Measurements from ENCODE around the gene EPHA6. TPM values are rescaled to one million over a fixed set of nuclear protein-coding genes. Genes with fewer than 3 reads are reported as not detected.

Gene EPHA6
- total and polyA plus RNA-seq, 2 donors (not counting 1 experiment from before 2014, with no cell fraction given), result not detected

GRCh38 chr3:96803870-96804269, 10.5 kb upstream of the EPHA6 start:
- Mint-ChIP-seq H3K4me1 (no peaks in the 10 kb centered on the region), H3K27me3 (no peaks in the 10 kb centered on the region), H3K9me3 (ENCODE audit: insufficient read depth) (no peaks in the 10 kb centered on the region), H3K27ac (no peak overlapping the region), H3K4me3 (no peak overlapping the region)
- Histone ChIP-seq H3K4me3 (ENCODE audit: control extremely low read depth in 1 of 5, extremely low read depth in 1 of 5, insufficient read depth in 1 of 5, low read depth in 2 of 5, low read length in 4 of 5) (no peak overlapping the region), H3K9me3 (ENCODE audit: control extremely low read depth in 1 of 3, control insufficient read depth in 2 of 3, insufficient read depth in 1 of 3, low read length in 2 of 3) (peaks cover 0 to 10% (median 0%) of the 10 kb centered on the region in 3 donors), H3K27ac (ENCODE audit: low read length in 2 of 2) (no peak overlapping the region), H3K4me1 (ENCODE audit: control insufficient read depth in 2 of 2, insufficient read depth in 2 of 2, low read length in 2 of 2) (no peaks in the 10 kb centered on the region), H3K4me2 (replicated peaks; ENCODE audit: low read depth, low read length, poor library complexity, severe bottlenecking) (no peak overlapping the region), H3K9ac (ENCODE audit: low read length) (no peak overlapping the region), H4K20me1 (ENCODE audit: control insufficient read depth, insufficient read depth, low read length, poor library complexity, severe bottlenecking) (no peaks in the 10 kb centered on the region), H3K36me3 (replicated peaks in 1 of 2; ENCODE audit: control extremely low read depth in 1 of 2, control insufficient read depth in 1 of 2, extremely low read depth in 1 of 2, insufficient read depth in 2 of 2, low read length in 1 of 2) (no peaks in the 10 kb centered on the region), H2AFZ (ENCODE audit: insufficient read depth, low read depth, low read length, poor library complexity, severe bottlenecking) (no peak overlapping the region), H3K27me3 (replicated peaks in 1 of 4; ENCODE audit: control extremely low read depth in 1 of 4, control insufficient read depth in 3 of 4, insufficient read depth in 4 of 4, low read length in 3 of 4) (no peaks in the 10 kb centered on the region), H3K79me2 (ENCODE audit: control insufficient read depth, insufficient read depth, low read length) (no peaks in the 10 kb centered on the region)
- CTCF ChIA-PET, result no interaction called here
- POLR2A ChIA-PET, result no interaction called here
- no CpG with 5 or more reads among the region's 1 CpG for WGBS (ENCODE audit: insufficient coverage)
- TF ChIP-seq EZH2 (IDR thresholded peaks at IDR 0.05; ENCODE audit: borderline replicate concordance, insufficient read depth, low read depth, low read length, poor library complexity, severe bottlenecking) (no peak), CTCF (IDR thresholded peaks at IDR 0.05) (no peak)
- no peak for DNase-seq
- intact Hi-C loops (cut with micrococcal nuclease), result no loop called here
- no peak for ATAC-seq (ENCODE audit: low read depth)

GRCh38 chr3:96806341-96806740, 8.1 kb upstream of the EPHA6 start:
- WGBS (ENCODE audit: insufficient coverage), result 100% methylated on average over 1 of the region's 1 CpG
- no peaks in the 10 kb centered on the region for H3K27me3 ChIP-seq (replicated peaks in 1 of 4; ENCODE audit: control extremely low read depth in 1 of 4, control insufficient read depth in 3 of 4, insufficient read depth in 4 of 4, low read length in 3 of 4)

More at GRCh38 chr3:96806341-96806740, 8.1 kb upstream of the EPHA6 start:
- no peak overlapping the region for H2AFZ ChIP-seq (ENCODE audit: insufficient read depth, low read depth, low read length, poor library complexity, severe bottlenecking)
- H3K9me3 Mint-ChIP-seq (ENCODE audit: insufficient read depth), result no peaks in the 10 kb centered on the region
- no peak for DNase-seq
- no peaks in the 10 kb centered on the region for H3K36me3 ChIP-seq (replicated peaks in 1 of 2; ENCODE audit: control extremely low read depth in 1 of 2, control insufficient read depth in 1 of 2, extremely low read depth in 1 of 2, insufficient read depth in 2 of 2, low read length in 1 of 2)
- peaks cover 0 to under 1% (median 0%) of the 10 kb centered on the region in 3 donors for H3K9me3 ChIP-seq (ENCODE audit: control extremely low read depth in 1 of 3, control insufficient read depth in 2 of 3, insufficient read depth in 1 of 3, low read length in 2 of 3)
- no peak overlapping the region for H3K9ac ChIP-seq (ENCODE audit: low read length)
- CTCF ChIA-PET, result no interaction called here
- H3K79me2 ChIP-seq (ENCODE audit: control insufficient read depth, insufficient read depth, low read length), result no peaks in the 10 kb centered on the region
- no peaks in the 10 kb centered on the region for H3K27me3 Mint-ChIP-seq
- H3K4me3 ChIP-seq (ENCODE audit: control extremely low read depth in 1 of 5, extremely low read depth in 1 of 5, insufficient read depth in 1 of 5, low read depth in 2 of 5, low read length in 4 of 5), result no peak overlapping the region
- ATAC-seq (ENCODE audit: low read depth), result no peak
- TF ChIP-seq CTCF (IDR thresholded peaks at IDR 0.05) (no peak), EZH2 (IDR thresholded peaks at IDR 0.05; ENCODE audit: borderline replicate concordance, insufficient read depth, low read depth, low read length, poor library complexity, severe bottlenecking) (no peak)
- no peak overlapping the region for H3K27ac ChIP-seq (ENCODE audit: low read length in 2 of 2)
- no peak overlapping the region for H3K4me2 ChIP-seq (replicated peaks; ENCODE audit: low read depth, low read length, poor library complexity, severe bottlenecking)
- H3K4me3 Mint-ChIP-seq, result no peak overlapping the region
- POLR2A ChIA-PET, result no interaction called here
- no peaks in the 10 kb centered on the region for H3K4me1 Mint-ChIP-seq
- intact Hi-C loops (cut with micrococcal nuclease), result no loop called here
- H3K27ac Mint-ChIP-seq, result no peak overlapping the region
- H4K20me1 ChIP-seq (ENCODE audit: control insufficient read depth, insufficient read depth, low read length, poor library complexity, severe bottlenecking), result no peaks in the 10 kb centered on the region
- H3K4me1 ChIP-seq (ENCODE audit: control insufficient read depth in 2 of 2, insufficient read depth in 2 of 2, low read length in 2 of 2), result no peaks in the 10 kb centered on the region

All from B cell (primary cell).